Left colon (tissue), 2 donors: ENCODE measurements around the gene CCDC112. TPM values are rescaled to one million over a fixed set of nuclear protein-coding genes. Genes with fewer than 3 reads are reported as not detected.

Experiments used
- ATAC-seq: fragments of 200-7000 bp; cut with Tn5 transposase; one replicate; pipeline ENCODE4 v1.9.1; 2020; ENCODE audit warnings: mild to moderate bottlenecking, moderate library complexity
- DNase-seq, 2 donors: peaks; one replicate each; pipeline ENCODE4 v3.0.0-alpha.2; 2020
- intact Hi-C, 2 donors: fragments of 100-400 bp; cut with DNase I in 1 of 2; cut with micrococcal nuclease in 1 of 2; formaldehyde crosslinking; loops; one replicate each; pipeline versions ENCODE4 v1.11.2 to v1.14.0; 2022; cut with DNase I, micrococcal nuclease
- total RNA-seq, 2 donors: library from RNA; stranded (reverse); fragmentation: NEBNext Ultra II Directional; extraction: Animal tissue kit (Norgen Biotek cat#: 25700); gene quantifications; one replicate each; pipeline ENCODE4 v1.2.1, GENCODE V29; 2021
- donor health status: DM: no; HTN: no; CAD: no.
- donor health status: DM: yes; HTN: yes; CAD: no.

Gene CCDC112
- total RNA-seq, 2 donors from 2014 or later = 8.4 to 10.8 TPM

- no peak for ATAC-seq
- intact Hi-C loops = no loop called here
- no peak for DNase-seq
Observed at GRCh38 chr5:115320515-115320914, 24.1 kb upstream of the CCDC112 start.

- ATAC-seq (no peak), DNase-seq (no peak)
- intact Hi-C loops = no loop called here
Observed at GRCh38 chr5:115320006-115320405, 23.6 kb upstream of the CCDC112 start.

GRCh38 chr5:115319007-115319406 lies 22.6 kb upstream of the CCDC112 start:
- intact Hi-C loops = no loop called here
- DNase-seq (no peak), ATAC-seq (no peak)

GRCh38 chr5:115317736-115318135 lies 21.3 kb upstream of the CCDC112 start:
- ATAC-seq (no peak), DNase-seq (no peak)
- intact Hi-C loops = no loop called here

- no peak for ATAC-seq
- intact Hi-C loops = no loop called here
Observed at GRCh38 chr5:115317320-115317719, 20.9 kb upstream of the CCDC112 start.

GRCh38 chr5:115313632-115314031 lies 17.2 kb upstream of the CCDC112 start:
- ATAC-seq (no peak), DNase-seq (no peak)
- intact Hi-C loops = loop anchor here in 1 of 2 donors (5.0 kb wide), 2 partner anchors 259 to 274 kb away; no protein-coding TSS in a partner anchor

More at GRCh38 chr5:115317320-115317719, 20.9 kb upstream of the CCDC112 start:
- DNase-seq = no peak

GRCh38 chr5:115313052-115313451 lies 16.6 kb upstream of the CCDC112 start:
- DNase-seq (no peak), ATAC-seq (no peak)
- intact Hi-C loops = loop anchor here in 1 of 2 donors (5.0 kb wide), 2 partner anchors 259 to 274 kb away; no protein-coding TSS in a partner anchor

GRCh38 chr5:115309751-115310370 lies 13.4 kb upstream of the CCDC112 start:
- intact Hi-C loops = loop anchor here in 1 of 2 donors (5.0 kb wide), 2 partner anchors 262 to 277 kb away; no protein-coding TSS in a partner anchor
- DNase-seq = no peak
- no peak for ATAC-seq

GRCh38 chr5:115308815-115309214 lies 12.4 kb upstream of the CCDC112 start:
- ATAC-seq = no peak
- intact Hi-C loops = no loop called here
- DNase-seq = no peak

GRCh38 chr5:115306011-115306536 lies 9.6 kb upstream of the CCDC112 start:
- intact Hi-C loops = no loop called here
- DNase-seq (peak; percentile 34 to 75), ATAC-seq (peak; percentile 97)

GRCh38 chr5:115304496-115304895 lies 8.0 kb upstream of the CCDC112 start:
- intact Hi-C loops = no loop called here
- DNase-seq (no peak), ATAC-seq (no peak)

GRCh38 chr5:115298811-115299210 lies 2.4 kb upstream of the CCDC112 start:
- DNase-seq (no peak), ATAC-seq (no peak)
- intact Hi-C loops = no loop called here

GRCh38 chr5:115297031-115297430 lies 577 bp upstream of the CCDC112 start:
- intact Hi-C loops = no loop called here

GRCh38 chr5:115295777-115296123 lies 704 bp downstream of the CCDC112 start:
- intact Hi-C loops = no loop called here
- ATAC-seq = peak; percentile 18
- no peak for DNase-seq

More at GRCh38 chr5:115297031-115297430, 577 bp upstream of the CCDC112 start:
- no peak for DNase-seq
- ATAC-seq = no peak

GRCh38 chr5:115291397-115291796 lies 5.1 kb downstream of the CCDC112 start:
- intact Hi-C loops = no loop called here
- ATAC-seq (no peak), DNase-seq (no peak)

GRCh38 chr5:115289104-115289503 lies 7.3 kb downstream of the CCDC112 start:
- DNase-seq = no peak
- ATAC-seq = no peak
- intact Hi-C loops = no loop called here

- intact Hi-C loops = no loop called here
Observed at GRCh38 chr5:115284021-115284420, 12.4 kb downstream of the CCDC112 start.

GRCh38 chr5:115282131-115282530 lies 14.3 kb downstream of the CCDC112 start:
- intact Hi-C loops = no loop called here

More at GRCh38 chr5:115284021-115284420, 12.4 kb downstream of the CCDC112 start:
- peak; percentile 29 for ATAC-seq
- DNase-seq = no peak

GRCh38 chr5:115274584-115274983 lies 21.9 kb downstream of the CCDC112 start:
- ATAC-seq (no peak), DNase-seq (no peak)
- intact Hi-C loops = no loop called here

More at GRCh38 chr5:115282131-115282530, 14.3 kb downstream of the CCDC112 start:
- DNase-seq = no peak
- ATAC-seq = no peak

GRCh38 chr5:115272297-115272958 lies 24.0 kb downstream of the CCDC112 start:
- intact Hi-C loops = no loop called here
- ATAC-seq (peak; percentile 97), DNase-seq (no peak)
